SK-N-SH (cell line): Measurements from ENCODE around the gene COL3A1. TPM values are rescaled to one million over a fixed set of nuclear protein-coding genes. Genes with fewer than 3 reads are reported as not detected.

ENCODE experiments used
- CTCF ChIA-PET: fragments of 300-600, 350-600 bp; formaldehyde crosslinking; extraction: SDS; loops from one replicate; lab custom pipeline; 2021; lab: Yijun Ruan, JAX
- POLR2A ChIA-PET: fragments of 350-600 bp; sonication (Branson Sonifier 250); formaldehyde crosslinking; extraction: SDS; loops from one replicate; lab custom pipeline; 2020; ENCODE audit warnings: antibody characterized with exemption, inconsistent platforms; lab: Yijun Ruan, JAX
- DNase-seq: peaks from one replicate; pipeline ENCODE4 v3.0.0; 2012
- H2AFZ ChIP-seq: fragments of 200-600 bp; sonication (generic); 2 replicates; pipeline ENCODE4 v1.8.1; 2016; ENCODE audit warnings: antibody characterized with exemption, mild to moderate bottlenecking, low read depth
- H3F3A ChIP-seq: fragments of 200-600 bp; sonication (generic); replicated peaks from 2 replicates; pipeline ENCODE3; 2016; ENCODE audit warnings: antibody characterized with exemption, mild to moderate bottlenecking; ENCODE audit not compliant: insufficient read depth
- H3K27ac ChIP-seq, 2 experiments: fragments of 200-500 bp in 1 of 2; fragments of 200-600 bp in 1 of 2; sonication (Bioruptor generic) in 1 of 2; sonication (generic), shearing (Covaris generic) in 1 of 2; 2 replicates each; pipeline versions ENCODE4 v1.5.1 to v1.6.1; 2014 to 2016; ENCODE audit warnings: low read depth in 2 of 2, inconsistent platforms in 1 of 2, low read length in 1 of 2, mild to moderate bottlenecking in 1 of 2, mixed read lengths in 1 of 2
- H3K27me3 ChIP-seq: fragments of 200-600 bp; sonication (generic), shearing (Covaris generic); 2 replicates; pipeline ENCODE4 v1.6.1; 2016; ENCODE audit warnings: mixed run types; ENCODE audit not compliant: insufficient read depth
- H3K36me3 ChIP-seq, 2 experiments: fragments of 200-500 bp in 1 of 2; fragments of 200-600 bp in 1 of 2; sonication (Bioruptor generic) in 1 of 2; sonication (generic) in 1 of 2; replicated peaks in 1 of 2; 2 replicates each; pipeline versions ENCODE3 to v1.5.1; 2014 to 2016; ENCODE audit warnings: low read length in 1 of 2, mild to moderate bottlenecking in 1 of 2; ENCODE audit not compliant: insufficient read depth in 2 of 2, control insufficient read depth in 1 of 2
- H3K4me1 ChIP-seq, 2 experiments: fragments of 200-500 bp in 1 of 2; fragments of 200-600 bp in 1 of 2; sonication (Bioruptor generic) in 1 of 2; sonication (generic), shearing (Covaris generic) in 1 of 2; 2 replicates each; pipeline versions ENCODE4 v1.5.1 to v1.6.1; 2014 to 2016; ENCODE audit warnings: low read depth in 1 of 2, low read length in 1 of 2, mixed run types in 1 of 2; ENCODE audit not compliant: insufficient read depth in 2 of 2, control insufficient read depth in 1 of 2
- H3K4me2 ChIP-seq: fragments of 200-600 bp; sonication (generic), shearing (Covaris generic); 2 replicates; pipeline ENCODE4 v1.6.1; 2017; ENCODE audit warnings: mixed run types
- H3K4me3 ChIP-seq, 2 experiments: fragments of 200-500 bp in 1 of 2; fragments of 200-600 bp in 1 of 2; sonication (Bioruptor generic) in 1 of 2; sonication (generic), shearing (Covaris generic) in 1 of 2; 2 replicates each; pipeline versions ENCODE4 v1.5.1 to v1.8.1; 2014 to 2016; ENCODE audit warnings: low read depth in 2 of 2, inconsistent platforms in 1 of 2, low read length in 1 of 2, mild to moderate bottlenecking in 1 of 2, mixed read lengths in 1 of 2, moderate library complexity in 1 of 2
- H3K79me2 ChIP-seq: fragments of 200-600 bp; sonication (generic); 2 replicates; pipeline ENCODE4 v1.8.1; 2017; ENCODE audit warnings: mild to moderate bottlenecking; ENCODE audit not compliant: insufficient read depth
- H3K9ac ChIP-seq: fragments of 200-600 bp; sonication (generic); 2 replicates; pipeline ENCODE4 v1.6.1; 2017; ENCODE audit warnings: mixed run types
- H3K9me2 ChIP-seq: fragments of 200-600 bp; sonication (generic); 2 replicates; pipeline ENCODE4 v1.6.1; 2017; ENCODE audit warnings: mixed run types
- H3K9me3 ChIP-seq: fragments of 200-600 bp; sonication (generic); 2 replicates; pipeline ENCODE4 v1.6.1; 2017; ENCODE audit warnings: mixed run types, mild to moderate bottlenecking, moderate library complexity
- H4K20me1 ChIP-seq: fragments of 200-600 bp; sonication (generic); 2 replicates; pipeline ENCODE4 v1.6.1; 2017; ENCODE audit warnings: mild to moderate bottlenecking, mixed run types; ENCODE audit not compliant: insufficient read depth
- CHD2 ChIP-seq: fragments of 150-350 bp; IDR thresholded peaks from 2 replicates; pipeline ENCODE4 v1.6.1; 2018; ENCODE audit warnings: low read length; ENCODE audit not compliant: partially characterized antibody
- ELF1 ChIP-seq: IDR thresholded peaks from 2 replicates; pipeline ENCODE4 v1.4.0; 2012
- EZH2phosphoT487 ChIP-seq: fragments of 200-600 bp; sonication (generic); IDR thresholded peaks from 2 replicates; pipeline ENCODE4 v1.6.1; 2017; ENCODE audit warnings: low read depth, mixed run types, mild to moderate bottlenecking, antibody characterized with exemption, moderate library complexity, borderline replicate concordance
- FOSL2 ChIP-seq: IDR thresholded peaks from 2 replicates; pipeline ENCODE4 v1.4.0; 2012; ENCODE audit warnings: low read depth, mild to moderate bottlenecking, moderate library complexity, borderline replicate concordance
- JUND ChIP-seq: IDR thresholded peaks from 2 replicates; pipeline ENCODE4 v1.4.0; 2012
- MEF2A ChIP-seq: IDR thresholded peaks from 2 replicates; pipeline ENCODE4 v1.4.0; 2012; ENCODE audit warnings: low read depth, borderline replicate concordance
- MXI1 ChIP-seq: IDR thresholded peaks from 2 replicates; pipeline ENCODE4 v1.6.1; 2012; ENCODE audit warnings: mild to moderate bottlenecking, low read depth, low read length, improper control_type of control experiment
- NFIC ChIP-seq: IDR thresholded peaks from 2 replicates; pipeline ENCODE4 v1.4.0; 2012; ENCODE audit warnings: borderline replicate concordance
- NRF1 ChIP-seq: IDR thresholded peaks from 2 replicates; pipeline ENCODE4 v1.6.1; 2012; ENCODE audit warnings: low read depth, mild to moderate bottlenecking, low read length
- PBX3 ChIP-seq: IDR thresholded peaks from 2 replicates; pipeline ENCODE4; 2012
- POLR2AphosphoS5 ChIP-seq: IDR thresholded peaks from 2 replicates; pipeline ENCODE4 v1.6.1; 2012; ENCODE audit warnings: low read depth, low read length
- RAD21 ChIP-seq: IDR thresholded peaks from 2 replicates; pipeline ENCODE4 v1.6.1; 2012; ENCODE audit warnings: mild to moderate bottlenecking, low read length
- RFX5 ChIP-seq: IDR thresholded peaks from 2 replicates; pipeline ENCODE4 v1.6.1; 2012; ENCODE audit warnings: mild to moderate bottlenecking, improper control_type of control experiment, low read length
- SMC3 ChIP-seq: IDR thresholded peaks from 2 replicates; pipeline ENCODE4 v1.6.1; 2012; ENCODE audit warnings: low read depth, low read length, improper control_type of control experiment
- TAF1 ChIP-seq: IDR thresholded peaks from 2 replicates; pipeline ENCODE4 v1.6.1; 2012; ENCODE audit warnings: low read depth, mild to moderate bottlenecking, low read length, moderate library complexity, borderline replicate concordance
- TCF12 ChIP-seq: IDR thresholded peaks from 2 replicates; pipeline ENCODE4 v1.4.0; 2012
- TEAD4 ChIP-seq: IDR thresholded peaks from 2 replicates; pipeline ENCODE4 v1.4.0; 2012; ENCODE audit warnings: mild to moderate bottlenecking, borderline replicate concordance; ENCODE audit not compliant: insufficient read depth
- USF1 ChIP-seq: IDR thresholded peaks from 2 replicates; pipeline ENCODE4 v1.4.0; 2012; ENCODE audit warnings: low read depth, borderline replicate concordance
- USF2 ChIP-seq: fragments of 150-350 bp; IDR thresholded peaks from 2 replicates; pipeline ENCODE4 v1.6.1; 2017; ENCODE audit warnings: antibody characterized with exemption, low read length, low read depth, borderline replicate concordance
- YY1 ChIP-seq: IDR thresholded peaks from 2 replicates; pipeline ENCODE4 v1.4.0; 2012; ENCODE audit warnings: low read depth, mild to moderate bottlenecking
- WGBS: methylation state at CpG from one replicate; pipeline ENCODE4 v1.1.6; 2017; ENCODE audit warnings: low lambda C conversion rate; 5-methylcytosine and 5-hydroxymethylcytosine counted together
- polyA plus RNA-seq, 3 experiments: library from polyadenylated mRNA; depleted of rRNA; stranded (reverse); fragments of >200 nt; gene quantifications; 2 replicates each; pipeline ENCODE4 v1.2.3, GENCODE V29; 2012

Gene COL3A1
- polyA plus RNA-seq, 1 of the 3 experiments (the other 2 are of a cell fraction), result 987 TPM

- ChIA-PET CTCF (no interaction called here), POLR2A (no interaction called here)
- Histone ChIP-seq H4K20me1 (no peaks in the 10 kb centered on the region), H3K4me2 (no peak overlapping the region), H2AFZ (no peak overlapping the region), H3K9me2 (no peaks in the 10 kb centered on the region), H3K9me3 (no peaks in the 10 kb centered on the region), H3K27me3 (no peaks in the 10 kb centered on the region), H3K4me3 (no peak overlapping the region), H3K9ac (no peak overlapping the region), H3K79me2 (no peaks in the 10 kb centered on the region), H3F3A (no peaks in the 10 kb centered on the region), H3K4me1 (peaks cover 0 to 4% of the 10 kb centered on the region in 2 experiments; a peak in 2 of 4 replicates), H3K36me3 (peaks cover 19 to 29% of the 10 kb centered on the region in 2 experiments), H3K27ac (no peak overlapping the region)
- TF ChIP-seq PBX3 (no peak), RFX5 (no peak), NRF1 (no peak), TCF12 (no peak), POLR2AphosphoS5 (no peak), SMC3 (no peak), CHD2 (no peak), YY1 (no peak), NFIC (no peak), MXI1 (no peak), USF2 (no peak), USF1 (no peak), RAD21 (no peak), TEAD4 (no peak), ELF1 (no peak), EZH2phosphoT487 (no peak), TAF1 (no peak), MEF2A (no peak), JUND (no peak), FOSL2 (no peak)
- 96% methylated on average over 3 of the region's 3 CpGs for WGBS
- no peak for DNase-seq
Observed at GRCh38 chr2:189048189-189048588, 74.0 kb downstream of the COL3A1 start.
